Omental fat pad (tissue), 4 donors: ENCODE measurements around the gene TM4SF20. TPM values are rescaled to one million over a fixed set of nuclear protein-coding genes. Genes with fewer than 3 reads are reported as not detected.

Experiments used
- ATAC-seq: fragments of 150-250 bp; one replicate; pipeline ENCODE4 v1.9.1; 2016; ENCODE audit warnings: mild to moderate bottlenecking, moderate library complexity; ENCODE audit not compliant: low FRiP score
- DNase-seq: peaks from one replicate; pipeline ENCODE4 v3.0.0-alpha.2; 2019; ENCODE audit warnings: low spot score
- total RNA-seq, 4 donors: library from RNA; depleted of rRNA; stranded (reverse); fragments of >200 nt; gene quantifications; one replicate each; pipeline ENCODE4 v1.1.0, GENCODE V29; 2016
- TF ChIP-seq, protein P1 (sequence below), 3 donors: fragments of 450-650 bp; IDR thresholded peaks; one replicate each; pipeline ENCODE4 v1.5.1; 2016 to 2017; ENCODE audit warnings: antibody characterized with exemption in 3 of 3, mild to moderate bottlenecking in 3 of 3, moderate library complexity in 2 of 3

TM4SF20 gene
- total RNA-seq, 4 donors from 2014 or later, result not detected

DNA sequence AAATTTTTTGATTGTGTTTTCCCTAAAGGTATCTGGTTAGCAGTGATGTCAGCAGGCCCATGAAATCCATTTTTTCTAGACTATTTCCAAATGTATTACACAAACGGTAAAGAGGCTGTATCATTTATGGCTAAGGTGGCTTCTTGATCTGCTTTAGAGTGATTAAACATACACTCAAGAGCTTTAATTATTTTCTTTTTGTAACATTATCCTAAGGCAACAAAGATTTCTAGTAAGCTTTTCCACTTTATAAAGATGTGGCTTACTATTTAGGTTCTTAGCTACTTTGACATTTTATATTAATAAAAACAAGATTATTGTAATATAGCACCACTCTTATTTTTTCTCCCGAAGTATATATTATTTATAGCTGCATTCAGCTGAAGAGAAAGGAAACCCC lies 37.6 kb downstream of the TM4SF20 start:
- TF ChIP-seq, protein P1, sequence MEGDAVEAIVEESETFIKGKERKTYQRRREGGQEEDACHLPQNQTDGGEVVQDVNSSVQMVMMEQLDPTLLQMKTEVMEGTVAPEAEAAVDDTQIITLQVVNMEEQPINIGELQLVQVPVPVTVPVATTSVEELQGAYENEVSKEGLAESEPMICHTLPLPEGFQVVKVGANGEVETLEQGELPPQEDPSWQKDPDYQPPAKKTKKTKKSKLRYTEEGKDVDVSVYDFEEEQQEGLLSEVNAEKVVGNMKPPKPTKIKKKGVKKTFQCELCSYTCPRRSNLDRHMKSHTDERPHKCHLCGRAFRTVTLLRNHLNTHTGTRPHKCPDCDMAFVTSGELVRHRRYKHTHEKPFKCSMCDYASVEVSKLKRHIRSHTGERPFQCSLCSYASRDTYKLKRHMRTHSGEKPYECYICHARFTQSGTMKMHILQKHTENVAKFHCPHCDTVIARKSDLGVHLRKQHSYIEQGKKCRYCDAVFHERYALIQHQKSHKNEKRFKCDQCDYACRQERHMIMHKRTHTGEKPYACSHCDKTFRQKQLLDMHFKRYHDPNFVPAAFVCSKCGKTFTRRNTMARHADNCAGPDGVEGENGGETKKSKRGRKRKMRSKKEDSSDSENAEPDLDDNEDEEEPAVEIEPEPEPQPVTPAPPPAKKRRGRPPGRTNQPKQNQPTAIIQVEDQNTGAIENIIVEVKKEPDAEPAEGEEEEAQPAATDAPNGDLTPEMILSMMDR (IDR thresholded peaks at IDR 0.05), result no peak

DNA sequence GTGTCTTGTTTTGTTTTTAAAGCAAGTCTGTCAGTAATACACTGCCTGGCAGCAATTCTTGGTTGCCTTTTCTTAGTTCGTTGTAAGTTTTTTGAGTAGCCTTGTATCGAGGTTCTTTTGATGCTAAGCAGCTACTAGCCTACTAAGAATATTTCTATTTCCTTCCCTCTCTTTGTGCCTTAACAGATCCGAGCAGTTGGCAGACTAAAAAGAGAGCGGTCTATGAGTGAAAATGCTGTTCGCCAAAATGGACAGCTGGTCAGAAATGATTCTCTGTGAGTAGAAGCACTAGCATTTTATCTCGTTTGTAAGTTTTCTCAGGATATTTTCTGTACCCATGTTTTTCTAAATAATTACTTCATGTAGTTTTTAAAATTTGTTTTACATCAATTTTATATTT lies 39.0 kb downstream of the TM4SF20 start:
- TF ChIP-seq, protein P1 (IDR thresholded peaks at IDR 0.05), result no peak
- DNase-seq (no peak), ATAC-seq (no peak)

More for the DNA sequence above, 37.6 kb downstream of the TM4SF20 start:
- DNase-seq, result no peak
- no peak for ATAC-seq

DNA sequence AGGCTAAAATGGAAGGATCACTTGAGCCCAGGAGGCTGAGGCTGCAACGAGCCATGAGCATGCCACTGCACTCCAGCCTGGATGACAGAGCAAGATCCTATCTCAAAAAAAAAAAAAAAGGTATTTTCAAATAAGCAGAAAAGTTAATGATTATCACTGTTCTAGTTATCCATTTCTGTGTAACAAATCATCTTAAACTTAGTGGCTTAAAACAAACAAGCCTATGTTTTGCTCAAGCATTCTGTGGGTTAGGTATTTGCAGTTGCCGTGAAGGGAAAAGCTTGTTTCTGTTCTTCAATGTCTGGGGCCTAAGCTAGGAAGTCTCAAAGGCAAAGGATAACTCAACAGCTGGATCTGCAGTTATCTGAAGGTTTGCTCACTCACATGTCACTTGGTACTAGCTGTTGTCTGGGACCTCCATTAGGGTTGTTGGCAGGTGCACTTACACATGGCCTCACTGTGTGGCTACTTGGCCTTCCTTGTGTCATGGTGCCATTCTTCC lies 40.0 kb downstream of the TM4SF20 start:
- DNase-seq, result no peak
- ATAC-seq, result no peak
- TF ChIP-seq, protein P1 (IDR thresholded peaks at IDR 0.05), result no peak

DNA sequence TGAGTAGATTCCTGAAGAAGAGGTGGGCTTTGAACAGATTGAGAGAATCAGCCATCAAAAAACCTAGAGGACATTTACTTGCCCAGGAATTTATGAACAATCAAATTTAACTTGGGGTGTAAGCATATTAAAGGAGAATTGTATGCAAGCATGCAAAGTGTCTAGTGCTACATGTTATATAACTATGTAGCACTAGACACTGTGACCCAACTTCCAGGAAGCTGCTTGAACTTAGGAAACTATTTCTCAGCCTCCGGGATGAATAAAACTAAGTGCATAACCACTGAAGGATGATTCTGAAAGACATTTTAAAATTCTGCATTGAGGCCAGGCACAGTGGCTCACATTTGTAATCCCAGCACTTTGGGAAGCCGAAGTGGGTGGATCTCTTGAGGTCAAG lies 41.7 kb downstream of the TM4SF20 start:
- ATAC-seq (no peak), DNase-seq (no peak)
- TF ChIP-seq, protein P1 (IDR thresholded peaks at IDR 0.05), result no peak

DNA sequence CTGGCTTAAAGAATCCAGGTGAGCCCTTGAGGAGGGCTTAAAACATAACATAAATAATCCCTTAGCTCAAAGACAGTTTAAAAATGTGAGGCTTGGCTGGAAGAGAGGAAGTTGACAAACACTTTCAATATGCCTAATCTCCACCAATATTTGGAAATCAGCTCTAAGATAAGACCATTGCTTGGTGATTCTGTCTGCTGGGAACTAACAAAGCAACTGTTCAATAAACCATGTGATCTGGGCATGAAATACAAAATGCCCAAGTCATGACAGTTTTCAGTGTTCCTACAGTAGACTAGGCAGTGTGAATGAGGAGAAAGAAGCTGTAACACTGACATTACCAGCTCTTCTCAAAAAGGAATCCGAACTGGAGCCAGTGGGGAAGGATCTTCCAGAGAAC lies 43.4 kb downstream of the TM4SF20 start:
- no peak for ATAC-seq
- DNase-seq, result no peak
- TF ChIP-seq, protein P1 (IDR thresholded peaks at IDR 0.05), result no peak

DNA sequence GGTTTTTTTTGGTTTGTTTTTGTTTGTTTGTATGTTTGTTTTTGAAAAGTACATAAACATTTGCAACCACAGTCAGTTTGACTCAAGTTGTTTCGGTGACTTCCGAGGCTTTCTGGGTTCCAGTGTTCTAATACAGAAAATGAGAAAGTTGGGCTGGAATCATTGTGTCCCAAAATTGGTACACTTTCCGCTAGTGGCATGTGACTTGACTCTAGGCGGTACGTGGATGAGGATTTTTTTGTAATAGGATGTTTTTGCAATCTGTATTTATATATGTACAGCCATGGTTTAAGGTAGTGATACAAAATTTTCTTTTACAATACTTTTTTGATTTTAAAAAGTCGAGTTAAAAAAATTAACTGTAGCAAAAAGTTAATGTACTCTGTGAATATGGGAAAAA lies 52.3 kb downstream of the TM4SF20 start:
- ATAC-seq (no peak), DNase-seq (no peak)
- TF ChIP-seq, protein P1 (IDR thresholded peaks at IDR 0.05), result no peak

DNA sequence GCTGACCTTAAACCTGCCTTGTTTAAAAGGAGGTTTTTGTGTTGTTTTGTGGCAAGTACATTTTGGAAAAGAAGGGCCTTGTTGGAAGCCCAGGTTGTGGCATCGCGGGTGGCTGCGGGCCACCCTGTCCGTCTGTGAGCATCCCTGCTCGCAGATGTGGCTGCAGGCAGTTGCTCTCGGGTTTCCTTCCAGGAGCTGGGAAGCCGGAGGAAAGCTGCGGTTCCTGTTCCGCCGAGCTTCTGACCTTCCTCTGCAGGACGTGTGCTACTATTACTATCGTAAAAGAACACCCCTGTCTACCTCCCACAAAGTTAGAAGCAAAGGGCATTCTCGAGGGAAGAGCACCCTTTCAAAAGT lies 53.3 kb downstream of the TM4SF20 start:
- TF ChIP-seq, protein P1 (IDR thresholded peaks at IDR 0.05), result no peak
- DNase-seq (no peak), ATAC-seq (no peak)
